Dendritic cell treated with granulocyte-macrophage colony-stimulating factor and Interleukin-4, amounts not matched to agents 40 ng/mL and 50 ng/mL, for 4 days (primary cell): ENCODE measurements around the gene STAU1.
"Not testable (repeated sequence)": the region's sequence is repeated elsewhere in the genome, so short reads cannot be mapped to it uniquely, and the experiment has no call there.

Experiments
- H3K27ac Mint-ChIP-seq: one replicate; pipeline ENCODE4 v1.8.0; 2022; ENCODE audit warnings: mild to moderate bottlenecking, mixed read lengths
- H3K27me3 Mint-ChIP-seq: one replicate; pipeline ENCODE4 v1.8.0; 2022; ENCODE audit warnings: mild to moderate bottlenecking, mixed read lengths
- H3K36me3 Mint-ChIP-seq: one replicate; pipeline ENCODE4 v1.8.0; 2022; ENCODE audit warnings: low read depth, mixed read lengths
- H3K4me1 Mint-ChIP-seq: one replicate; pipeline ENCODE4 v1.8.0; 2022; ENCODE audit warnings: low read depth, mixed read lengths
- H3K4me3 Mint-ChIP-seq: one replicate; pipeline ENCODE4 v1.8.0; 2022; ENCODE audit warnings: mild to moderate bottlenecking, moderate library complexity, mixed read lengths
- H3K9me3 Mint-ChIP-seq: one replicate; pipeline ENCODE4 v1.8.0; 2022; ENCODE audit warnings: mixed read lengths
- intact Hi-C: fragments of 100-400 bp; cut with micrococcal nuclease; formaldehyde crosslinking; loops from one replicate; pipeline ENCODE4 v1.15.0; 2022

Gene STAU1

GRCh38 chr20:49091104-49091503 lies 97.0 kb downstream of the STAU1 start:
- no peaks in the 10 kb centered on the region for H3K27me3 Mint-ChIP-seq
- no peak overlapping the region for H3K27ac Mint-ChIP-seq
- intact Hi-C loops = loop anchor here (5.0 kb wide), 1 partner anchor 99 kb away; no protein-coding TSS in a partner anchor
- H3K9me3 Mint-ChIP-seq = no peaks in the 10 kb centered on the region
- H3K4me1 Mint-ChIP-seq = no peaks in the 10 kb centered on the region
- H3K4me3 Mint-ChIP-seq = no peak overlapping the region
- H3K36me3 Mint-ChIP-seq = peaks cover 100% of the 10 kb centered on the region

DNA sequence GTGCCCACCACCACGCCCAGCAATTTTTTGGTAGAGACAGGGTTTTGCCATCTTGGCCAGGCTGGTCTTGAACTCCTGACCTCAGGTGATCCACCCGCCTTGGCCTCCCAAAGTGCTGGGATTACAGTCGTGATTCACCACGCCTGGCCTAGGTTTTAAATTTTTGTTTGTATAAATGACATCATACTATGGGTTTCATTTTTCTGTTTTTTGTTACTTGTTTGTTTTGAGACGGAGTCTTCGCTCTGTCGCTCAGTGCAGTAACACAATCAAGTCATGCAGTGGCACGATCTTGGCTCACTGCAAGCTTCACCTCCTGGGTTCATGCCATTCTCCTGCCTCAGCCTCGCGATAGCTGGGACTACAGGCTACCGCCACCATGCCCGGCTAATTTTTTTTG lies 105.8 kb downstream of the STAU1 start:
- intact Hi-C loops = loop anchor here (10.0 kb wide), 1 partner anchor 173 kb away; no protein-coding TSS in a partner anchor
- not testable (repeated sequence) for H3K4me3 Mint-ChIP-seq, H3K4me1 Mint-ChIP-seq, H3K27ac Mint-ChIP-seq, H3K9me3 Mint-ChIP-seq, H3K27me3 Mint-ChIP-seq
- H3K36me3 Mint-ChIP-seq = peaks cover 94% of the 10 kb centered on the region

DNA sequence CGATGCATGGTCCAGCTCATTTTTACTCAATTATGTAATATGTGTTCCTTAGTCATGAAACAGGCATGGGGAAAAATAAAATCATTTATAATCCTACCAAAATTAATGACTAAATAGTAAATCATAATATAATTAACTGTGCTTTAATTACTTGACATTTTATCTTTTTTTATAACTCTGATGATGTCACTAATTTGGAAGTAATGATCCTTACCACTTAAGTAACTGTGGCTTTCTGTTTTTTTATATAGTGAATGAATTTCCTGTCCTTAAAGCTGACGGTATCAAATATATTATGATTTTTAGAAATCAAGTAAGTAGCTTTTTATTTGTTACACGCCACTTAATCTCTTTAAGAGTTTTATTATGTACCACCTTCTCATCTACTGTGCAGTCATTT lies 109.8 kb downstream of the STAU1 start:
- peaks cover 91% of the 10 kb centered on the region for H3K36me3 Mint-ChIP-seq
- no peaks in the 10 kb centered on the region for H3K27me3 Mint-ChIP-seq
- no peaks in the 10 kb centered on the region for H3K9me3 Mint-ChIP-seq
- H3K27ac Mint-ChIP-seq = no peak overlapping the region
- H3K4me3 Mint-ChIP-seq = no peak overlapping the region
- intact Hi-C loops = no loop called here
- H3K4me1 Mint-ChIP-seq = no peaks in the 10 kb centered on the region

- H3K4me1 Mint-ChIP-seq = no peaks in the 10 kb centered on the region
- intact Hi-C loops = no loop called here
- H3K27ac Mint-ChIP-seq = no peak overlapping the region
- no peaks in the 10 kb centered on the region for H3K9me3 Mint-ChIP-seq
- H3K4me3 Mint-ChIP-seq = no peak overlapping the region
- peaks cover 81% of the 10 kb centered on the region for H3K36me3 Mint-ChIP-seq
- no peaks in the 10 kb centered on the region for H3K27me3 Mint-ChIP-seq
Observed at GRCh38 chr20:49074521-49074920, 113.6 kb downstream of the STAU1 start.
